Fibroblast of villous mesenchyme (primary cell): ENCODE data around the gene SLC24A4. TPM values are rescaled to one million over a fixed set of nuclear protein-coding genes. Genes with fewer than 3 reads are reported as not detected.

ENCODE experiments used
- DNase-seq: peaks from one replicate; pipeline ENCODE4 v3.0.0-alpha.2; 2010; ENCODE audit warnings: low read depth
- H3K4me3 ChIP-seq: 2 replicates; pipeline ENCODE4 v1.5.1; 2011; ENCODE audit warnings: low read depth, mild to moderate bottlenecking, low read length
- total RNA-seq: library from RNA; depleted of rRNA; stranded (reverse); fragments of >200 nt; gene quantifications from 2 replicates; pipeline ENCODE4 v1.2.3, GENCODE V29; 2012
- TF ChIP-seq, protein P1 (sequence below): IDR thresholded peaks from 2 replicates; pipeline ENCODE4 v1.5.1; 2012; ENCODE audit warnings: low read depth, mild to moderate bottlenecking, low read length; ENCODE audit not compliant: insufficient read depth

Gene SLC24A4
- total RNA-seq, 1 donor: not detected

- no peak for DNase-seq
- no peak overlapping the region for H3K4me3 ChIP-seq
- TF ChIP-seq, protein P1, sequence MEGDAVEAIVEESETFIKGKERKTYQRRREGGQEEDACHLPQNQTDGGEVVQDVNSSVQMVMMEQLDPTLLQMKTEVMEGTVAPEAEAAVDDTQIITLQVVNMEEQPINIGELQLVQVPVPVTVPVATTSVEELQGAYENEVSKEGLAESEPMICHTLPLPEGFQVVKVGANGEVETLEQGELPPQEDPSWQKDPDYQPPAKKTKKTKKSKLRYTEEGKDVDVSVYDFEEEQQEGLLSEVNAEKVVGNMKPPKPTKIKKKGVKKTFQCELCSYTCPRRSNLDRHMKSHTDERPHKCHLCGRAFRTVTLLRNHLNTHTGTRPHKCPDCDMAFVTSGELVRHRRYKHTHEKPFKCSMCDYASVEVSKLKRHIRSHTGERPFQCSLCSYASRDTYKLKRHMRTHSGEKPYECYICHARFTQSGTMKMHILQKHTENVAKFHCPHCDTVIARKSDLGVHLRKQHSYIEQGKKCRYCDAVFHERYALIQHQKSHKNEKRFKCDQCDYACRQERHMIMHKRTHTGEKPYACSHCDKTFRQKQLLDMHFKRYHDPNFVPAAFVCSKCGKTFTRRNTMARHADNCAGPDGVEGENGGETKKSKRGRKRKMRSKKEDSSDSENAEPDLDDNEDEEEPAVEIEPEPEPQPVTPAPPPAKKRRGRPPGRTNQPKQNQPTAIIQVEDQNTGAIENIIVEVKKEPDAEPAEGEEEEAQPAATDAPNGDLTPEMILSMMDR: no peak
Measured at GRCh38 chr14:92461891-92462290, 138.9 kb downstream of the SLC24A4 start.

- no peak for DNase-seq
- TF ChIP-seq, protein P1: no peak
- H3K4me3 ChIP-seq: no peak overlapping the region
Measured at GRCh38 chr14:92462568-92462967, 139.6 kb downstream of the SLC24A4 start.

DNA sequence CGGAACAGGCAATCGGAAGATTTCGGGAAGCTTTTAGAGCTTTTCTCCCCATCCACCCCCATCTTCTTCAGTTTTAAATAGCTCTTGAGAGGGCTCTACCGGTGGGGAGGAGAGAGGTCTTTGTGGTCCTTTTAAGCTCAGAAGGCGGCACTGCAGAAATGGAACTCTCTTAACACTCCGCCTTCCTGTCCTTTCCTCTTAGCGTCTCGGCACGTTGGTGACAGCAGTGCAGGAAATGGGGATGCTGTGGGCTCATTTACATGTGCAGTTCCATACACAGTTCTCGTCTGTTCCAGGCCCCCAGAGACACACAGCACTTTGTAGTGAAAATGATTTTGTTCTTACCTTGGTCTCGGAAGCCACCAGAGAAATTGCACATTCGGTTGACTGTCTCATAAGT is 140.2 kb downstream of the SLC24A4 start:
- TF ChIP-seq, protein P1: no peak
- DNase-seq: no peak
- no peak overlapping the region for H3K4me3 ChIP-seq

- H3K4me3 ChIP-seq: no peak overlapping the region
- TF ChIP-seq, protein P1: no peak
Measured at GRCh38 chr14:92464156-92464555, 141.2 kb downstream of the SLC24A4 start.

GRCh38 chr14:92464716-92465115 is 141.8 kb downstream of the SLC24A4 start:
- no peak overlapping the region for H3K4me3 ChIP-seq
- no peak for DNase-seq
- TF ChIP-seq, protein P1: no peak

More at GRCh38 chr14:92464156-92464555, 141.2 kb downstream of the SLC24A4 start:
- no peak for DNase-seq

GRCh38 chr14:92465353-92466055 is 142.5 kb downstream of the SLC24A4 start:
- no peak overlapping the region for H3K4me3 ChIP-seq
- DNase-seq: no peak
- TF ChIP-seq, protein P1: no peak

DNA sequence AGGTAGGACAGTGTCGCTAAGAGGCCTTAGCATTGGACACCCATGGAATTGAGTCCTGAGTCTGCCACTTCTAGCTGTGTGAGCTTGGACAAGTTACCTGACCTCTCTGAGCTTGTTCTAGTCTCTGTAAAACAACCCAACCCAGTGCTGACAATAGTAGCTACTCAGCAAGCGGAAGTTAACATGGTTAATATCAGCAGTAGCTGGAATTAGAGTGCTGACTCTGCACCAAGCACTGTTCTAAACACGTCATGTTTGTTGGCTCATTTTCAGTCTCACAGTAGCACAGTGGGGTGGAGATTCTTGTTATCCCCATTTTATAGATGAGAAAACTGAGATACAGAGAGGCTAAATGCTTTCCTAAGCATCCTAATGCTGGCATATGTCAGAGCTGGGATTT is 143.1 kb downstream of the SLC24A4 start:
- TF ChIP-seq, protein P1: no peak
- no peak for DNase-seq
- H3K4me3 ChIP-seq: no peak overlapping the region
